ENCODE data around the gene FOXD4L6.
"Not testable (repeated sequence)": the region's sequence is repeated elsewhere in the genome, so short reads cannot be mapped to it uniquely, and the experiment has no call there.

Gene FOXD4L6

DNA sequence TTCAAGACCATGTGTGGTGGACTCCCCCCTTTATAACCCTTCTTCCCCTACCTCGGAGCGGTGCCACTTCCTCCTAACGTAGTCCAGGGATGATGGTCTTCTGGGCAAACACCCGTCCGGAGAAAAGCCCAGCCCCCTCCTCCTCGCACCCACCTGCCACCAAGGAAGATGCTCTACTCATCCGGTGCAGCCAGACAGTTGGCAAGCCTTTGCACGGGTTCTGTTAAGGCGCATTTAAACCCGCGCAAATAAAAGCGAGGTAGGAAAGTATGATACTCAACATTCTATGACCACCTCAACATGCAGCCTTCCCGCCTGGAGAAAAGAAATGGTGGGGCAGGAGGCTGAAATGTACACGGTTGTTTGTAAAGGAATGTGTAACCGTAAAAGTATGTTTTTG lies at the start of gene FOXD4L6:
TSS of gene FOXD4L6 (minus strand) at position 101 of the 400 bp plus-strand sequence. CDS start 298 bp downstream, outside the sequence.
- not testable (repeated sequence) for H3K4me3 ChIP-seq (ENCODE audit: low read depth, low read length)

- H3K4me3 ChIP-seq (ENCODE audit: low read depth, low read length) = not testable (repeated sequence)
Observed at GRCh38 chr9:41174994-41175393, 46.5 kb upstream of the FOXD4L6 start.

DNA sequence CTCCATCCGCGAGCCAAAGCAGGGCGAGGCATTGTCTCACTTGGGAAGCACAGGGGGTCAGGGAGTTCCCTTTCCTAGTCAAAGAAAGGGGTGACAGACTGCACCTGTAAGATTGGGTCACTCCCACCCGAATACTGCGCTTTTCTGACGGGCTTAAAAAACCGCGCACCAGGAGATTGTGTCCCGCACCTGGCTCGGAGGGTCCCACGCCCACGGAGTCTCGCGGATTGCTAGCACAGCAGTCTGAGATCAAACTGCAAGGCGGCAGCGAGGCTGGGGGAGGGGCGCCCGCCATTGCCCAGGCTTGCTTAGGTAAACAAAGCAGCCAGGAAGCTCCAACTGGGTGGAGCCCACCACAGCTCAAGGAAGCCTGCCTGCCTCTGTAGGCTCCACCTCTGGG lies 21.6 kb upstream of the FOXD4L6 start:
- H3K4me3 ChIP-seq (ENCODE audit: low read depth, low read length) = not testable (repeated sequence)

DNA sequence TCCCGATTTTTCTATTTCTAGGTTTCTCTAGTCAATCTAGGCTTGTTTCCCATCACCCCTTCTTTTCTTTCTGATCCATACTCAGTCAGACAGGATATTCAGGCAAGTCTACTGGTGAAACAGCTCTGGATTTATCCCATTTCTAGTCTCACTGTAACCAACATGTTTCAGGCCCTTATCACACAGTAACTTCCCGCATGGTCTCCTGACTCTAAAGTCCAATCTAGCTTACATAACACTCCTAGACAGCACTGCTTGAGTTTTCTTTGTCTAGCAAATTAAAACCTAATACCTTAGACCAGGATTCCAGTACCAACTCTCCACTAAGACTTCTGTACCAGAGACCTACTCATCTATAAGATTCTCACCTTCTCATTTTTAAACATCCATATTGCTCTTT lies 13.4 kb upstream of the FOXD4L6 start:
- H3K4me3 ChIP-seq (ENCODE audit: low read depth, low read length) = not testable (repeated sequence)

DNA sequence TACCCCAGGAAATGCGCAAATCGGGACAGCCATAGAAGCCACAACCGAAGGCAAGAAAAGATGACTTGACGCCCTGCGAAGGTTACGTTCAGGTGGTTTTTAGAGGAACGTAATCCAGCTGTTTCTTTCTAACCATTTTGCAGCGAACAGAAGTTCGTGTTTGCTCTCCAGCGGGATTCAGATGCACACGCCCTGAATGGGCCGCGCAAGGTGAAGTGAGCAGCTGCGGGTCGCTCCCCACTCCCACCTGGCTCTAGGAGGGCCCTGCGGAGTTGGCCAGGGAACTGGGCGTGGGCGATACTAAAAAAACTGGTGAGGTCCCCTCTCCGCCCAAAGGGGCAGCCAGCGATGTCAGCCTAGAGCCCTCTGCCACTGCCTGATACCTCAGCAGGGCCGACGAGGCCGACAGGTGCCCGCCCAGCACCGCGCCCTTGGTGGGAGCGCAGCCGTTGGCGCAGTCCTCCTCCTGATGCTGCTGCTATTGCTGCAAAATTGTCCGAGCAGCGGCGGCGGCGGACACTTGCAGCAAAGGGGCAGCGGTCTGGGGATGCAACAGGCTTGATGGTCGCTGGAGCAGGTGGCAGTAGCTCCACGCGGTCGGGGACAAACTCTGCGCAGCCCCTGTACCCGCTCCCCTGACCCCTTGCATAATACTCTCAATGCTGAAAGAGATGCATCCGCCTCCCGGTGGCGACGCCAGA lies 1.6 kb downstream of the FOXD4L6 start:
- H3K4me3 ChIP-seq (ENCODE audit: low read depth, low read length) = not testable (repeated sequence)

DNA sequence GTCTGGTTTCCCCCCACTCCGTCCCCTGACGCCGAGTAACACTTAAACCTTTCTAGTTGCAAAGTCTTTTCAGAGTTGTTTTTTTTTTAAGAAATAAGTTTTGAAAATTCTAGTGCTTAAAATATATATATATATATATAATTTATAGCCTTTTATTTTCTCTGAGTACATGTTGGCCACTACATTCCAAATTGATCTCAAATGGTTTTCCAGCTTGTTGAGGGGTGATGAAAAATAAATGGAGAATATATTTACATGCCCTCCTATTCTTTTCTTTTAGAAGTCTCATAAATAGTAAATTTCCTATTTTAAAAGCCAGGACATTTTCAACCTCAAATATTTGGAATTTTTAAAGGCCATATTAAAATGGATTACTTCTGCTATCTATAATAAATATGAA lies 2.5 kb downstream of the FOXD4L6 start:
- not testable (repeated sequence) for H3K4me3 ChIP-seq (ENCODE audit: low read depth, low read length)

DNA sequence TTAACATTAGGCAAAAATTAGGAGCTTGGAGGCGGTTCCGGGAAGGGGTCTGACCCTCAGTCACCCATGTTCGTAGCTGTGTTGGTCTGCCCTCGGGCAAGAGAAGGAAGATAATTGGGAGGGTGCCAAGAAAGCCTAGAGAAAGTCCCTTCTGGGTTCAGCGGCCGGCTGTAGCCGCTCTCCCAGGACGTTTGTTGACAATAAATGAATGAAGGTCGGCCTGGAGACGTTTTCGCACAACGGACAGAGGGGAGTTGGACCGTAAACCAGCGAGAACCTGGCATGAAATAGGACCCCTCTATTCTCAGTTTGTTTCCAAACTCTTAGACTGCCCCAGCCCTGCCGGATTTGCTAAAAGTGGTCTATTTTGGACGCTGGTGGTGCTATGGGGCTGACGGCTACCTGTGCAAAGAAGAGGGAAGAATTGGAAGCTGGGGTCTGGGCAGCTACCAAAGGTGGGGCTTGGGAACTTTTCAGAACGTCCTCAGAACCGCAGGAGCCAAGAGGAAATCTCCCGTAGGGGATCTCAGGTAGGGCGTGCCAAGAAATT lies 3.3 kb downstream of the FOXD4L6 start:
- H3K4me3 ChIP-seq (ENCODE audit: low read depth, low read length) = not testable (repeated sequence)

GRCh38 chr9:41124250-41125108 lies 4.0 kb downstream of the FOXD4L6 start:
- H3K4me3 ChIP-seq (ENCODE audit: low read depth, low read length) = not testable (repeated sequence)

DNA sequence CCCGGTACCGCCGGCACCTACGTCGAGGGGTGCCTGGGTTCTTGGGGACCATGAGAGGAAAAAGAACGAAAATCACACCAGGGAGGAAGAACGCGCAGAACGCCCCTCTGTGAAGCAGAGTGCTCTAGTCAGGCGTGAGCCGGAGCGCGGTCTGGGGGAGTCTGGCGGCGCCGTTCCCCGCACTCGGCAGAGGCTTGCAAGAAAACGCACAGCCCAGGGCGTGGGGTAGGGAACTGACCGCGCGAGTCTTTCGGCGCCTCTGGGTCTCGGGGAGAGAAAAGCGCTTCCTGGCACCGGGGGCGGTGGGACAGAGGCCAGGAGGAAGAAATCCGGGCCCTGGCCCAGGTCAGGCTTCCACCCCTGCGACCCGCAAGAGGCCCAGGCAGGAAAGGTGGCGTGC lies 4.7 kb downstream of the FOXD4L6 start:
- not testable (repeated sequence) for H3K4me3 ChIP-seq (ENCODE audit: low read depth, low read length)

- not testable (repeated sequence) for H3K4me3 ChIP-seq (ENCODE audit: low read depth, low read length)
Observed at GRCh38 chr9:41123396-41123795, 5.1 kb downstream of the FOXD4L6 start.

DNA sequence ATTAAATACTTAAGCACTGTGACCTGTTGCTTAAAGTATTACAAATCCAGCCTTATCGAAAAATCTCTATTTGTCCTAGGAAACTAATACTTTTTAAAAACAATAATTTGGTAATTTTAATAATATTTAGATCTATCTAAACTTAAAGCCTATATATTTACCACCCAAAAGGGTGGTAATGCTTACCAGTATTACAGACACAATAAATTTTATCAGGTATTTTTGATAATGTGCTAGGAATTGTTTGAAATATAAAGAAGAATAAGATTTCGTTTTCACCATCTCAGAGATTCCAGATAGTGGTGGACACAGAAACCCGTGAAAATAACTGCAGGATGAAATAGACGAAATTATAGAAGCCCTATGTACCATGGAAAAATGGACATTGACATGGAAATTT lies 7.8 kb downstream of the FOXD4L6 start:
- H3K4me3 ChIP-seq (ENCODE audit: low read depth, low read length) = not testable (repeated sequence)

- H3K4me3 ChIP-seq (ENCODE audit: low read depth, low read length) = not testable (repeated sequence)
Observed at GRCh38 chr9:41119719-41120118, 8.8 kb downstream of the FOXD4L6 start.

- H3K4me3 ChIP-seq (ENCODE audit: low read depth, low read length) = not testable (repeated sequence)
Observed at GRCh38 chr9:41119311-41119710, 9.2 kb downstream of the FOXD4L6 start.

DNA sequence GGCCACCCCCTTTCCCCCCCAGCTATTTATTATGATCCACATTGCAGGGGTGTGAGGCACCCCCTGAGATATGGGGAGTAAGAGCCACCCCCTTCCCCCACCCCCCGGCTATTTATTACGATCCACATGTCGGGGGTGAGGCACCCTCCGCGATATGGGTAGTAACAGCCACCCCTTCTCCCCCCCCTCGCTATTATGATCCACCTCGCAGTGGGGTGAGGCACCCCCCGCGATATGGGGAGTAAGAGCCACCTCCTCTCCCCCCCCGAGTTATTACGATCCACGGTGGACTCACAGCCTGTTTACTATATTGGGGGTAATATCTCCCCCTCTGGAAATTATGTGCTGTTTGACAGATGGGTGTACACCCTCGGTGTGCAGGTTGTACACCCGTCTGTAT lies 15.1 kb downstream of the FOXD4L6 start:
- H3K4me3 ChIP-seq (ENCODE audit: low read depth, low read length) = not testable (repeated sequence)

DNA sequence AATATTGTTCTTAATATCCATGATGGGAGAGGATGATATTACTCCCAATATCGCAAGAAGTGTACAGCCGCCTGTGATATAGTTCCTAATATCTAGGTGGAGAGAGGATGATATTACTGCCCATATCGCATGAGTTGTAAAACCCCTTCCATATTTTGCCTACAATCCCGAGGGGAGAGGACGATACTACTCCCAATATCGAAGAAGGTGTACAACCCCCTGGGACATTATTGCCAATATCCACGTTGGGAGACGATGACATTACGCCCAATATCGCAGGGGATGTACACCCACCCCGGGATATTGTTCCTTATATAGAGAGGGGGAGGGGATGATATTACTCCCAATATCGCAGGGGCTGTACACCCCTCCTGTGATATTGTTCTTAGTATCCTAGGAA lies 17.1 kb downstream of the FOXD4L6 start:
- not testable (repeated sequence) for H3K4me3 ChIP-seq (ENCODE audit: low read depth, low read length)

- not testable (repeated sequence) for H3K4me3 ChIP-seq (ENCODE audit: low read depth, low read length)
Observed at GRCh38 chr9:41110913-41111312, 17.6 kb downstream of the FOXD4L6 start.

- H3K4me3 ChIP-seq (ENCODE audit: low read depth, low read length) = not testable (repeated sequence)
Observed at GRCh38 chr9:41109253-41109652, 19.2 kb downstream of the FOXD4L6 start.

- H3K4me3 ChIP-seq (ENCODE audit: low read depth, low read length) = not testable (repeated sequence)
Observed at GRCh38 chr9:41108816-41109215, 19.7 kb downstream of the FOXD4L6 start.

DNA sequence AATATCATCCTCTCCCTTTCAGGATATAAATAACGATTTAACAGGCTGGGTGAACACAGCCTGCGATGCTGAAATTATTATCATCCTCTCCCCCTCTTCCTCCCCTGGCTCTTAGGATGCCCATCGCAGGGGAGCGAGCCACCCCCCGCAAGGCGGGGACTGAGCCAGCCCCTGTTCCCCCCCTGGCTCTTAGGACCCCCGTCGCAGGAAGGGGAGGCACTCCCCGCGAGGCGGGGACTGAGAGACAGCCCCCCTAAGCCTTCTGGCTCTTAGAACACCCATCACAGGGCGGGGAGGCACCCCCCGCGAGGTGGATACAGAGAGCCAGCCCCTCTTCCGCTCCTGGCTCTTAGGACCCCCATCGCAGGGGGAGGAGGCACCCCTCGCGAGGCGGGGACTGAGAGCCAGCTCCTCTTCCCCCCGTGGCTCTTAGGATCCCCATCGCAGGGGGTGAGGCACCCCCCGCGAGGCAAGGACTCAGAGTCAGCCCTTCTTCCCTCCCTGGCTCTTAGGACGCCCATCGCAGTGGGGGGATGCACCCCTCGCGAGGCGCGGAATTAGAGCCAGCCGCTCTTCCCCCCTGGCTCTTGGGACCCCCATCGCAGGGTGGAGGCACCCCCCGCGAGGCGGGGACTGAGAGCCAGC lies 21.9 kb downstream of the FOXD4L6 start:
- not testable (repeated sequence) for H3K4me3 ChIP-seq (ENCODE audit: low read depth, low read length)

DNA sequence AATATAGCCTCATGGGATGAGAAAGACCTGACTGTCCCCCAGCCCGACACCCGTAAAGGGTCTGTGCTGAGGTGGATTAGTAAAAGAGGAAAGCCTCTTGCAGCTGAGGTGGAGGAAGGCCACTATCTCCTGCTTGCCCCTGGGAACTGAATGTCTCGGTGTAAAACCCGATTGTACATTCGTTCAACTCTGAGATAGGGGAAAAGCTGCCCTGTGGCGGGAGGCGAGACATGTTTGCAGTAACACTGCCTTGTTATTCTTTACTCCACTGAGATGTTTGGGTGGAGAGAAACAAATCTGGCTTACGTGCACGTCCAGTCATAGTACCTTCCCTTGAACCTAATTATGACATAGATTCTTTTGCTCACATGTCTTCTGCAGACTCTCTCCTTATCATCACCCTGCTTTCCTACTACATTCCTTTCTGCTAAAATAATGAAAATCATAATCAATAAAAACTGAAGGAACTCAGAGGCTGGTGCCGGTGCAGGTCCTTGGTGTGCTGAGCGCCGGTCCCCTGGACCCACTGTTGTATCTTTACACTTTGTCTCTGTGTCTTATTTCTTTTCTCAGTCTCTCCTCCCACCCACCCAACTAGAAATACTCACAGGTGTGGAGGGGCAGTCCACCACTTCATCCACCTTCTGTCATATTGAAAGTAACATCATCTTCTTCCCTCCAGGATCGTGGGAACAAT lies 22.8 kb downstream of the FOXD4L6 start:
- not testable (repeated sequence) for H3K4me3 ChIP-seq (ENCODE audit: low read depth, low read length)

DNA sequence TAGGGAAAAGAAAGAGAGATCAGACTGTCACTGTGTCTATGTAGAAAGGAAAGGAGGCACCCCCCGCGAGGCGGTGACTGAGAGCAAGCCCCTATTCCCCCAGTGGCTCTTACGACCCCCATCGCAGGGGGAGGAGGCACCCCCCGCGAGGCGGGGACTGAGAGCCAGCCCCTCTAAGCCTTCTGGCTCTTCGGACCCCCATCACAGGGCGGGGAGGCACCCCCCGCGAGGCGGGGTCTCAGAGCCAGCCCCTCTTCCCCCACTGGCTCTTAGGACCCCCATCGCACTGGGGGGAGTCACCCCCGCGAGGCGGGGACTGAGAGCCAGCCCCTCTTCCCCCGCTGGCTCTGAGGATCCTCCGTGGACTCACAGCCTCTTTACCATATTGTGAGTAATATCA lies 23.9 kb downstream of the FOXD4L6 start:
- H3K4me3 ChIP-seq (ENCODE audit: low read depth, low read length) = not testable (repeated sequence)
